Neutrophil (primary cell): Measurements from ENCODE around the gene AGAP1.

Experiments used
- H3K27ac ChIP-seq: fragments of 200-600 bp; sonication (generic); 2 replicates; pipeline ENCODE4 v1.5.1; 2016; ENCODE audit warnings: mild to moderate bottlenecking, moderate library complexity
- H3K27me3 ChIP-seq: fragments of 200-600 bp; sonication (generic); 2 replicates; pipeline ENCODE4 v1.6.0; 2016; ENCODE audit warnings: mild to moderate bottlenecking
- H3K36me3 ChIP-seq: fragments of 200-600 bp; sonication (generic); 2 replicates; pipeline ENCODE4 v1.5.1; 2017
- H3K4me1 ChIP-seq, 2 experiments: fragments of 200-600 bp in 1 of 2; sonication (generic) in 1 of 2; 1 replicate in 1 of 2; 2 replicates in 1 of 2; pipeline versions ENCODE4 v1.5.1 to v1.6.1; 2013 to 2016; ENCODE audit warnings: low read depth in 1 of 2, low read length in 1 of 2, mild to moderate bottlenecking in 1 of 2, moderate library complexity in 1 of 2; ENCODE audit not compliant: control insufficient read depth in 1 of 2, insufficient read depth in 1 of 2
- H3K4me3 ChIP-seq, 2 experiments: fragments of 200-600 bp in 1 of 2; sonication (generic) in 1 of 2; 1 replicate in 1 of 2; 2 replicates in 1 of 2; pipeline ENCODE4 v1.5.1; 2013 to 2016; ENCODE audit warnings: low read depth in 1 of 2, low read length in 1 of 2, mild to moderate bottlenecking in 1 of 2, moderate library complexity in 1 of 2
- H3K9me3 ChIP-seq: fragments of 200-600 bp; sonication (generic); 2 replicates; pipeline ENCODE4 v1.5.1; 2016
- TF ChIP-seq, protein P1 (sequence below): fragments of 200-600 bp; sonication (generic); IDR thresholded peaks from 2 replicates; pipeline ENCODE4 v1.5.1; 2016; ENCODE audit warnings: antibody characterized with exemption

Gene AGAP1

GRCh38 chr2:235550946-235551345 is 57.1 kb downstream of the AGAP1 start:
- H3K27me3 ChIP-seq = peaks cover 25% of the 10 kb centered on the region
- no peak overlapping the region for H3K27ac ChIP-seq
- no peaks in the 10 kb centered on the region for H3K9me3 ChIP-seq
- no peaks in the 10 kb centered on the region for H3K36me3 ChIP-seq
- no peak overlapping the region for H3K4me3 ChIP-seq
- TF ChIP-seq, protein P1, sequence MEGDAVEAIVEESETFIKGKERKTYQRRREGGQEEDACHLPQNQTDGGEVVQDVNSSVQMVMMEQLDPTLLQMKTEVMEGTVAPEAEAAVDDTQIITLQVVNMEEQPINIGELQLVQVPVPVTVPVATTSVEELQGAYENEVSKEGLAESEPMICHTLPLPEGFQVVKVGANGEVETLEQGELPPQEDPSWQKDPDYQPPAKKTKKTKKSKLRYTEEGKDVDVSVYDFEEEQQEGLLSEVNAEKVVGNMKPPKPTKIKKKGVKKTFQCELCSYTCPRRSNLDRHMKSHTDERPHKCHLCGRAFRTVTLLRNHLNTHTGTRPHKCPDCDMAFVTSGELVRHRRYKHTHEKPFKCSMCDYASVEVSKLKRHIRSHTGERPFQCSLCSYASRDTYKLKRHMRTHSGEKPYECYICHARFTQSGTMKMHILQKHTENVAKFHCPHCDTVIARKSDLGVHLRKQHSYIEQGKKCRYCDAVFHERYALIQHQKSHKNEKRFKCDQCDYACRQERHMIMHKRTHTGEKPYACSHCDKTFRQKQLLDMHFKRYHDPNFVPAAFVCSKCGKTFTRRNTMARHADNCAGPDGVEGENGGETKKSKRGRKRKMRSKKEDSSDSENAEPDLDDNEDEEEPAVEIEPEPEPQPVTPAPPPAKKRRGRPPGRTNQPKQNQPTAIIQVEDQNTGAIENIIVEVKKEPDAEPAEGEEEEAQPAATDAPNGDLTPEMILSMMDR = no peak
- H3K4me1 ChIP-seq = no peaks in the 10 kb centered on the region

- TF ChIP-seq, protein P1 = no peak
- peaks cover 25% of the 10 kb centered on the region for H3K27me3 ChIP-seq
Measured at GRCh38 chr2:235551965-235552364, 58.1 kb downstream of the AGAP1 start.

GRCh38 chr2:235552671-235553070 is 58.8 kb downstream of the AGAP1 start:
- Histone ChIP-seq H3K4me1 (no peaks in the 10 kb centered on the region), H3K9me3 (no peaks in the 10 kb centered on the region), H3K27me3 (peaks cover 25% of the 10 kb centered on the region), H3K27ac (no peak overlapping the region), H3K36me3 (no peaks in the 10 kb centered on the region), H3K4me3 (no peak overlapping the region)
- TF ChIP-seq, protein P1 = no peak

More at GRCh38 chr2:235551965-235552364, 58.1 kb downstream of the AGAP1 start:
- H3K4me3 ChIP-seq = no peak overlapping the region
- H3K9me3 ChIP-seq = no peaks in the 10 kb centered on the region
- H3K36me3 ChIP-seq = no peaks in the 10 kb centered on the region
- no peak overlapping the region for H3K27ac ChIP-seq
- H3K4me1 ChIP-seq = no peaks in the 10 kb centered on the region

- TF ChIP-seq, protein P1 = no peak
- H3K27me3 ChIP-seq = peaks cover 25% of the 10 kb centered on the region
- H3K9me3 ChIP-seq = no peaks in the 10 kb centered on the region
- no peak overlapping the region for H3K4me3 ChIP-seq
- no peaks in the 10 kb centered on the region for H3K4me1 ChIP-seq
- no peaks in the 10 kb centered on the region for H3K36me3 ChIP-seq
- no peak overlapping the region for H3K27ac ChIP-seq
Measured at GRCh38 chr2:235553291-235553690, 59.4 kb downstream of the AGAP1 start.

- TF ChIP-seq, protein P1 = no peak
- H3K4me3 ChIP-seq = no peak overlapping the region
- H3K27ac ChIP-seq = no peak overlapping the region
- no peaks in the 10 kb centered on the region for H3K36me3 ChIP-seq
- peaks cover 25% of the 10 kb centered on the region for H3K27me3 ChIP-seq
- H3K4me1 ChIP-seq = no peaks in the 10 kb centered on the region
- no peaks in the 10 kb centered on the region for H3K9me3 ChIP-seq
Measured at GRCh38 chr2:235553696-235554100, 59.9 kb downstream of the AGAP1 start.

- Histone ChIP-seq H3K27me3 (peaks cover 25% of the 10 kb centered on the region), H3K4me1 (no peaks in the 10 kb centered on the region)
- TF ChIP-seq, protein P1 = no peak
Measured at GRCh38 chr2:235554385-235554784, 60.5 kb downstream of the AGAP1 start.

More at GRCh38 chr2:235554385-235554784, 60.5 kb downstream of the AGAP1 start:
- Histone ChIP-seq H3K36me3 (no peaks in the 10 kb centered on the region), H3K4me3 (no peak overlapping the region), H3K9me3 (no peaks in the 10 kb centered on the region), H3K27ac (no peak overlapping the region)
